Suppressor macrophage (primary cell): Measurements from ENCODE around the gene ARHGEF4.
A peak's percentile ranks its signal among the peaks of the same experiment; 100 is the strongest.
"Not testable (repeated sequence)": the region's sequence is repeated elsewhere in the genome, so short reads cannot be mapped to it uniquely, and the experiment has no call there.

Experiments used
- DNase-seq, 4 experiments: peaks; one replicate each; pipeline ENCODE4 v3.0.0-alpha.2; 2020 to 2022

ARHGEF4 gene

GRCh38 chr2:130977461-130978050, 140.8 kb downstream of the ARHGEF4 start:
- DNase-seq: no peak

- DNase-seq: no peak
These were observed 145.0 kb downstream of the ARHGEF4 start for GRCh38 chr2:130981667-130982066.

- peak; percentile 51 to 76 (median 64) for DNase-seq
These were observed 148.6 kb downstream of the ARHGEF4 start for GRCh38 chr2:130985206-130985780.

GRCh38 chr2:130985831-130986649, 149.3 kb downstream of the ARHGEF4 start:
- DNase-seq: no peak

- no peak for DNase-seq
These were observed 150.3 kb downstream of the ARHGEF4 start for GRCh38 chr2:130986890-130987493.

- DNase-seq: no peak
These were observed 151.1 kb downstream of the ARHGEF4 start for GRCh38 chr2:130987519-130988425.

- not testable (repeated sequence) for DNase-seq
These were observed 154.7 kb downstream of the ARHGEF4 start for GRCh38 chr2:130991446-130991845.

GRCh38 chr2:130992003-130992402, 155.3 kb downstream of the ARHGEF4 start:
- not testable (repeated sequence) for DNase-seq

- no peak for DNase-seq
These were observed 160.0 kb downstream of the ARHGEF4 start for GRCh38 chr2:130996691-130997090.

- no peak for DNase-seq
These were observed 160.5 kb downstream of the ARHGEF4 start for GRCh38 chr2:130997198-130997597.

- DNase-seq: no peak
These were observed 161.8 kb downstream of the ARHGEF4 start for GRCh38 chr2:130998561-130998960.

- DNase-seq: no peak
These were observed 167.9 kb downstream of the ARHGEF4 start for GRCh38 chr2:131004446-131005209.

- DNase-seq: no peak
These were observed 168.7 kb downstream of the ARHGEF4 start for GRCh38 chr2:131005216-131005935.

GRCh38 chr2:131006561-131006960, 169.8 kb downstream of the ARHGEF4 start:
- DNase-seq: no peak

- no peak for DNase-seq
These were observed 172.3 kb downstream of the ARHGEF4 start for GRCh38 chr2:131008967-131009366.

GRCh38 chr2:131009713-131010475, 173.2 kb downstream of the ARHGEF4 start:
- no peak for DNase-seq

GRCh38 chr2:131010566-131010965, 173.9 kb downstream of the ARHGEF4 start:
- DNase-seq: no peak

- DNase-seq: no peak
These were observed 174.8 kb downstream of the ARHGEF4 start for GRCh38 chr2:131011486-131011885.

- no peak for DNase-seq
These were observed 177.4 kb downstream of the ARHGEF4 start for GRCh38 chr2:131014141-131014540.

- no peak for DNase-seq
These were observed 179.1 kb downstream of the ARHGEF4 start for GRCh38 chr2:131015764-131016163.
